Measurements from ENCODE around the gene SOX15. TPM values are rescaled to one million over a fixed set of nuclear protein-coding genes. Genes with fewer than 3 reads are reported as not detected.
A peak's percentile ranks its signal among the peaks of the same experiment; 100 is the strongest.

Gene SOX15
- total and polyA plus RNA-seq, 2 of the 13 experiments (the other 11 are each of a cell fraction or from before 2014, with no cell fraction given), result 0.07 to 0.18 TPM

DNA sequence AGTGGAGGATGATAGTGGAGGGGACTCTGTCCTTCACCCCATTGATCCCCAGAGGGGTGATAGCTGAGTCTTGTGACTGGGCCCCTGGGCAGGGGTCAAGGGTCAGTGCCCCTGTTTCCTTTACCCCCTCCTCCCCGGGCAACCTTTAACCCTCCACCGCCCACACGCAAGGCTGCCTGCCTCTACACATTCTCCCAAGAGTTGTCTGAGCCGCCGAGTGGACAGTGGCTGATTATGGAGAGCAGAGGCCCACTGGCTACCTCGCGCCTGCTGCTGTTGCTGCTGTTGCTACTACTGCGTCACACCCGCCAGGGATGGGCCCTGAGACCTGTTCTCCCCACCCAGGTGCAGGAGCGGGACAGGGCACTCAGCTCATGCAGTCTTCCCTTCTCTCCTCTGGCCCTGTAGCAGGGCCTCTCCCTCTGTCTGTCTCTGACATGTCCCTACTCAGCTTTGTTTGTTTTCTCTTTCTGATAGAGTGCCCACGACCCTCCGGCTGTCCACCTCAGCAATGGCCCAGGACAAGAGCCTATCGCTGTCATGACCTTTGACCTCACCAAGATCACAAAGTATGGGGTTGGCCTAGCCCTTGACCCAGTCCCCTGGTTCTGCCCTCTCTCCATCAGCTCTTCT is 40.2 kb upstream of the SOX15 start, which contains the start of gene SHBG (continued):
- TF ChIP-seq, protein P1, sequence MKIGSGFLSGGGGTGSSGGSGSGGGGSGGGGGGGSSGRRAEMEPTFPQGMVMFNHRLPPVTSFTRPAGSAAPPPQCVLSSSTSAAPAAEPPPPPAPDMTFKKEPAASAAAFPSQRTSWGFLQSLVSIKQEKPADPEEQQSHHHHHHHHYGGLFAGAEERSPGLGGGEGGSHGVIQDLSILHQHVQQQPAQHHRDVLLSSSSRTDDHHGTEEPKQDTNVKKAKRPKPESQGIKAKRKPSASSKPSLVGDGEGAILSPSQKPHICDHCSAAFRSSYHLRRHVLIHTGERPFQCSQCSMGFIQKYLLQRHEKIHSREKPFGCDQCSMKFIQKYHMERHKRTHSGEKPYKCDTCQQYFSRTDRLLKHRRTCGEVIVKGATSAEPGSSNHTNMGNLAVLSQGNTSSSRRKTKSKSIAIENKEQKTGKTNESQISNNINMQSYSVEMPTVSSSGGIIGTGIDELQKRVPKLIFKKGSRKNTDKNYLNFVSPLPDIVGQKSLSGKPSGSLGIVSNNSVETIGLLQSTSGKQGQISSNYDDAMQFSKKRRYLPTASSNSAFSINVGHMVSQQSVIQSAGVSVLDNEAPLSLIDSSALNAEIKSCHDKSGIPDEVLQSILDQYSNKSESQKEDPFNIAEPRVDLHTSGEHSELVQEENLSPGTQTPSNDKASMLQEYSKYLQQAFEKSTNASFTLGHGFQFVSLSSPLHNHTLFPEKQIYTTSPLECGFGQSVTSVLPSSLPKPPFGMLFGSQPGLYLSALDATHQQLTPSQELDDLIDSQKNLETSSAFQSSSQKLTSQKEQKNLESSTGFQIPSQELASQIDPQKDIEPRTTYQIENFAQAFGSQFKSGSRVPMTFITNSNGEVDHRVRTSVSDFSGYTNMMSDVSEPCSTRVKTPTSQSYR (CRISPR knock-in tag; IDR thresholded peaks at IDR 0.05; ENCODE audit: borderline replicate concordance), result peak; percentile 26; the same call in 1 of the 2 replicates
- TF ChIP-seq MYC (CRISPR knock-in tag; IDR thresholded peaks at IDR 0.05; ENCODE audit: borderline replicate concordance) (no peak), ZNF619 (CRISPR knock-in tag; IDR thresholded peaks at IDR 0.05) (no peak), ELF4 (CRISPR knock-in tag; IDR thresholded peaks at IDR 0.05; ENCODE audit: borderline replicate concordance) (no peak), MEIS2 (CRISPR knock-in tag; IDR thresholded peaks at IDR 0.05) (no peak), REL (CRISPR knock-in tag; conservative IDR thresholded peaks at IDR 0.05) (no peak), KDM5A (IDR thresholded peaks at IDR 0.05; ENCODE audit: borderline replicate concordance, low read length) (no peak), ZNF816 (CRISPR knock-in tag; IDR thresholded peaks at IDR 0.05; ENCODE audit: borderline replicate concordance) (no peak)
- TF ChIP-seq, protein P2, sequence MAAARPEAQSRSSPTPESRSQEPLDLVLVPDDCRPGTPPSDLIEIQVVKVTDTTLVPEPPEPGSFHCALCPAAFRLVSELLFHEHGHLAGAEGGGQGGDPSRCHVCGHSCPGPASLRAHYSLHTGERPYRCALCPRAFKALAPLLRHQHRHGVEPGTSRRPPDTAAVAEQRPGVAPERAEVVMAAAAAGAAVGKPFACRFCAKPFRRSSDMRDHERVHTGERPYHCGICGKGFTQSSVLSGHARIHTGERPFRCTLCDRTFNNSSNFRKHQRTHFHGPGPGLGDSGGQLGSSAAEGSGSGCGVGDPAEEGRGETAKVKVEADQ (CRISPR knock-in tag; IDR thresholded peaks at IDR 0.05; ENCODE audit: borderline replicate concordance), result 0 out of 2 replicates have a peak, but pooled peaks have one; percentile 50
- TF ChIP-seq, protein P3, sequence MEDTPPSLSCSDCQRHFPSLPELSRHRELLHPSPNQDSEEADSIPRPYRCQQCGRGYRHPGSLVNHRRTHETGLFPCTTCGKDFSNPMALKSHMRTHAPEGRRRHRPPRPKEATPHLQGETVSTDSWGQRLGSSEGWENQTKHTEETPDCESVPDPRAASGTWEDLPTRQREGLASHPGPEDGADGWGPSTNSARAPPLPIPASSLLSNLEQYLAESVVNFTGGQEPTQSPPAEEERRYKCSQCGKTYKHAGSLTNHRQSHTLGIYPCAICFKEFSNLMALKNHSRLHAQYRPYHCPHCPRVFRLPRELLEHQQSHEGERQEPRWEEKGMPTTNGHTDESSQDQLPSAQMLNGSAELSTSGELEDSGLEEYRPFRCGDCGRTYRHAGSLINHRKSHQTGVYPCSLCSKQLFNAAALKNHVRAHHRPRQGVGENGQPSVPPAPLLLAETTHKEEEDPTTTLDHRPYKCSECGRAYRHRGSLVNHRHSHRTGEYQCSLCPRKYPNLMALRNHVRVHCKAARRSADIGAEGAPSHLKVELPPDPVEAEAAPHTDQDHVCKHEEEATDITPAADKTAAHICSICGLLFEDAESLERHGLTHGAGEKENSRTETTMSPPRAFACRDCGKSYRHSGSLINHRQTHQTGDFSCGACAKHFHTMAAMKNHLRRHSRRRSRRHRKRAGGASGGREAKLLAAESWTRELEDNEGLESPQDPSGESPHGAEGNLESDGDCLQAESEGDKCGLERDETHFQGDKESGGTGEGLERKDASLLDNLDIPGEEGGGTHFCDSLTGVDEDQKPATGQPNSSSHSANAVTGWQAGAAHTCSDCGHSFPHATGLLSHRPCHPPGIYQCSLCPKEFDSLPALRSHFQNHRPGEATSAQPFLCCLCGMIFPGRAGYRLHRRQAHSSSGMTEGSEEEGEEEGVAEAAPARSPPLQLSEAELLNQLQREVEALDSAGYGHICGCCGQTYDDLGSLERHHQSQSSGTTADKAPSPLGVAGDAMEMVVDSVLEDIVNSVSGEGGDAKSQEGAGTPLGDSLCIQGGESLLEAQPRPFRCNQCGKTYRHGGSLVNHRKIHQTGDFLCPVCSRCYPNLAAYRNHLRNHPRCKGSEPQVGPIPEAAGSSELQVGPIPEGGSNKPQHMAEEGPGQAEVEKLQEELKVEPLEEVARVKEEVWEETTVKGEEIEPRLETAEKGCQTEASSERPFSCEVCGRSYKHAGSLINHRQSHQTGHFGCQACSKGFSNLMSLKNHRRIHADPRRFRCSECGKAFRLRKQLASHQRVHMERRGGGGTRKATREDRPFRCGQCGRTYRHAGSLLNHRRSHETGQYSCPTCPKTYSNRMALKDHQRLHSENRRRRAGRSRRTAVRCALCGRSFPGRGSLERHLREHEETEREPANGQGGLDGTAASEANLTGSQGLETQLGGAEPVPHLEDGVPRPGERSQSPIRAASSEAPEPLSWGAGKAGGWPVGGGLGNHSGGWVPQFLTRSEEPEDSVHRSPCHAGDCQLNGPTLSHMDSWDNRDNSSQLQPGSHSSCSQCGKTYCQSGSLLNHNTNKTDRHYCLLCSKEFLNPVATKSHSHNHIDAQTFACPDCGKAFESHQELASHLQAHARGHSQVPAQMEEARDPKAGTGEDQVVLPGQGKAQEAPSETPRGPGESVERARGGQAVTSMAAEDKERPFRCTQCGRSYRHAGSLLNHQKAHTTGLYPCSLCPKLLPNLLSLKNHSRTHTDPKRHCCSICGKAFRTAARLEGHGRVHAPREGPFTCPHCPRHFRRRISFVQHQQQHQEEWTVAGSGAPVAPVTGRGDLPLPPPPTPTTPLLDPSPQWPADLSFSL (CRISPR knock-in tag; IDR thresholded peaks at IDR 0.05), result no peak
- TF ChIP-seq, protein P4, sequence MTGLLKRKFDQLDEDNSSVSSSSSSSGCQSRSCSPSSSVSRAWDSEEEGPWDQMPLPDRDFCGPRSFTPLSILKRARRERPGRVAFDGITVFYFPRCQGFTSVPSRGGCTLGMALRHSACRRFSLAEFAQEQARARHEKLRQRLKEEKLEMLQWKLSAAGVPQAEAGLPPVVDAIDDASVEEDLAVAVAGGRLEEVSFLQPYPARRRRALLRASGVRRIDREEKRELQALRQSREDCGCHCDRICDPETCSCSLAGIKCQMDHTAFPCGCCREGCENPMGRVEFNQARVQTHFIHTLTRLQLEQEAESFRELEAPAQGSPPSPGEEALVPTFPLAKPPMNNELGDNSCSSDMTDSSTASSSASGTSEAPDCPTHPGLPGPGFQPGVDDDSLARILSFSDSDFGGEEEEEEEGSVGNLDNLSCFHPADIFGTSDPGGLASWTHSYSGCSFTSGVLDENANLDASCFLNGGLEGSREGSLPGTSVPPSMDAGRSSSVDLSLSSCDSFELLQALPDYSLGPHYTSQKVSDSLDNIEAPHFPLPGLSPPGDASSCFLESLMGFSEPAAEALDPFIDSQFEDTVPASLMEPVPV (CRISPR knock-in tag; IDR thresholded peaks at IDR 0.05), result no peak
- TF ChIP-seq, protein P5, sequence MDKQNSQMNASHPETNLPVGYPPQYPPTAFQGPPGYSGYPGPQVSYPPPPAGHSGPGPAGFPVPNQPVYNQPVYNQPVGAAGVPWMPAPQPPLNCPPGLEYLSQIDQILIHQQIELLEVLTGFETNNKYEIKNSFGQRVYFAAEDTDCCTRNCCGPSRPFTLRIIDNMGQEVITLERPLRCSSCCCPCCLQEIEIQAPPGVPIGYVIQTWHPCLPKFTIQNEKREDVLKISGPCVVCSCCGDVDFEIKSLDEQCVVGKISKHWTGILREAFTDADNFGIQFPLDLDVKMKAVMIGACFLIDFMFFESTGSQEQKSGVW (CRISPR knock-in tag; IDR thresholded peaks at IDR 0.05; ENCODE audit: borderline replicate concordance), result no peak
- TF ChIP-seq, protein P6, sequence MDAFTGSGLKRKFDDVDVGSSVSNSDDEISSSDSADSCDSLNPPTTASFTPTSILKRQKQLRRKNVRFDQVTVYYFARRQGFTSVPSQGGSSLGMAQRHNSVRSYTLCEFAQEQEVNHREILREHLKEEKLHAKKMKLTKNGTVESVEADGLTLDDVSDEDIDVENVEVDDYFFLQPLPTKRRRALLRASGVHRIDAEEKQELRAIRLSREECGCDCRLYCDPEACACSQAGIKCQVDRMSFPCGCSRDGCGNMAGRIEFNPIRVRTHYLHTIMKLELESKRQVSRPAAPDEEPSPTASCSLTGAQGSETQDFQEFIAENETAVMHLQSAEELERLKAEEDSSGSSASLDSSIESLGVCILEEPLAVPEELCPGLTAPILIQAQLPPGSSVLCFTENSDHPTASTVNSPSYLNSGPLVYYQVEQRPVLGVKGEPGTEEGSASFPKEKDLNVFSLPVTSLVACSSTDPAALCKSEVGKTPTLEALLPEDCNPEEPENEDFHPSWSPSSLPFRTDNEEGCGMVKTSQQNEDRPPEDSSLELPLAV (CRISPR knock-in tag; conservative IDR thresholded peaks at IDR 0.05; ENCODE audit: low read depth), result no peak

Measured in HepG2 (cell line).